ENCODE results near the gene ABCB11. TPM values are rescaled to one million over a fixed set of nuclear protein-coding genes. Genes with fewer than 3 reads are reported as not detected.

ABCB11 gene
- total RNA-seq, 1 experiment from 2014 or later: 0.05 TPM

DNA sequence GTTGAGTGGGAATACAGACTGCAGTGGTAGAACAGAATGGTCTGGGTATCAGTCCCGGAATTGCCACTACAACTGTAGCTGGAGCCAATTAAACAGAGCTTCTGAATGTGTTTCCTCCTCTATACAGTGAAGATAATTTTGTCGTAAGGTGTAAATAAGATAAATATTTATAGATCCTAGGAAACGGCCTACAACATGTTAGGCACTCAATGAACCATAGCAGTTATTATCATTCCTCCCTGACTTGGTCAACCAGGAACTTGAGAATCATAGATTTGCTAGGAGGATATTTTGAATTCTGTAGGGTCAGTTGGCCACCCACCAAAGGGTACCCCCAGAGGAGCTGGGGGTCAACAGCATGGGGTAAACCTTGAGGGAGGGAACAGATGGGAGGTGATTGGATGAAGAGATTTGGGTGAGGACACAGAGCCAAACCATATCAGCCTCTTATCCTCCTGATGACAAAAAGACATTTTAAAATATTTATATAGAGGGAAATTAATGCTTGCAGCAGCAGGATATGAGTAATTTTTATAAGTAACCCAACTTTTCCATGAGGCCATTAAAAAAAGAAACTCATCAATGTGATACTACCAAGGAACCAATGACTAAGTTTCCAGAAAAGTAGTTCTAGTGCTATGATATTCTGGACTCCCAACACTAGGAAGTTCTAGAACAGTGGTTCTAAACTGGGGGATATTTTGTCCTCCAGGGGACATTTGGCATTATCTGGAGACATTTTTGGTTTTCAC, 42.3 kb upstream of the ABCB11 start:
- Histone ChIP-seq H3K36me3 (ENCODE audit: control insufficient read depth, insufficient read depth, low read length) (no peaks in the 10 kb centered on the region), H3K4me3 (ENCODE audit: low read depth in 2 of 2, low read length in 2 of 2) (no peak overlapping the region), H3K4me1 (ENCODE audit: control insufficient read depth, insufficient read depth, low read length) (no peaks in the 10 kb centered on the region), H3K27ac (ENCODE audit: low read length) (no peak overlapping the region), H3K9me3 (ENCODE audit: control insufficient read depth, insufficient read depth, low read depth, low read length) (no peaks in the 10 kb centered on the region), H3K27me3 (ENCODE audit: control insufficient read depth, insufficient read depth, low read length) (no peaks in the 10 kb centered on the region)
- BruUV-seq (replicated peaks): no TSS peak
- POLR2A ChIA-PET: no interaction called here
- intact Hi-C loops (cut with micrococcal nuclease; ENCODE audit: unreplicated experiment) (no loop called here), in situ Hi-C loops (cut with HindIII; ENCODE audit: low pct_unique_long_range_greater_than_20kb, low sequenced_read_pairs) (no loop called here)
- no peak for DNase-seq (ENCODE audit: low read depth, low spot score)
- no peak for ATAC-seq
- TF ChIP-seq, protein P1, sequence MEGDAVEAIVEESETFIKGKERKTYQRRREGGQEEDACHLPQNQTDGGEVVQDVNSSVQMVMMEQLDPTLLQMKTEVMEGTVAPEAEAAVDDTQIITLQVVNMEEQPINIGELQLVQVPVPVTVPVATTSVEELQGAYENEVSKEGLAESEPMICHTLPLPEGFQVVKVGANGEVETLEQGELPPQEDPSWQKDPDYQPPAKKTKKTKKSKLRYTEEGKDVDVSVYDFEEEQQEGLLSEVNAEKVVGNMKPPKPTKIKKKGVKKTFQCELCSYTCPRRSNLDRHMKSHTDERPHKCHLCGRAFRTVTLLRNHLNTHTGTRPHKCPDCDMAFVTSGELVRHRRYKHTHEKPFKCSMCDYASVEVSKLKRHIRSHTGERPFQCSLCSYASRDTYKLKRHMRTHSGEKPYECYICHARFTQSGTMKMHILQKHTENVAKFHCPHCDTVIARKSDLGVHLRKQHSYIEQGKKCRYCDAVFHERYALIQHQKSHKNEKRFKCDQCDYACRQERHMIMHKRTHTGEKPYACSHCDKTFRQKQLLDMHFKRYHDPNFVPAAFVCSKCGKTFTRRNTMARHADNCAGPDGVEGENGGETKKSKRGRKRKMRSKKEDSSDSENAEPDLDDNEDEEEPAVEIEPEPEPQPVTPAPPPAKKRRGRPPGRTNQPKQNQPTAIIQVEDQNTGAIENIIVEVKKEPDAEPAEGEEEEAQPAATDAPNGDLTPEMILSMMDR (IDR thresholded peaks at IDR 0.05): no peak
- TF ChIP-seq SIN3A (IDR thresholded peaks at IDR 0.05; ENCODE audit: borderline replicate concordance, insufficient read depth, low read depth, low read length): no peak
- TF ChIP-seq, protein P2, sequence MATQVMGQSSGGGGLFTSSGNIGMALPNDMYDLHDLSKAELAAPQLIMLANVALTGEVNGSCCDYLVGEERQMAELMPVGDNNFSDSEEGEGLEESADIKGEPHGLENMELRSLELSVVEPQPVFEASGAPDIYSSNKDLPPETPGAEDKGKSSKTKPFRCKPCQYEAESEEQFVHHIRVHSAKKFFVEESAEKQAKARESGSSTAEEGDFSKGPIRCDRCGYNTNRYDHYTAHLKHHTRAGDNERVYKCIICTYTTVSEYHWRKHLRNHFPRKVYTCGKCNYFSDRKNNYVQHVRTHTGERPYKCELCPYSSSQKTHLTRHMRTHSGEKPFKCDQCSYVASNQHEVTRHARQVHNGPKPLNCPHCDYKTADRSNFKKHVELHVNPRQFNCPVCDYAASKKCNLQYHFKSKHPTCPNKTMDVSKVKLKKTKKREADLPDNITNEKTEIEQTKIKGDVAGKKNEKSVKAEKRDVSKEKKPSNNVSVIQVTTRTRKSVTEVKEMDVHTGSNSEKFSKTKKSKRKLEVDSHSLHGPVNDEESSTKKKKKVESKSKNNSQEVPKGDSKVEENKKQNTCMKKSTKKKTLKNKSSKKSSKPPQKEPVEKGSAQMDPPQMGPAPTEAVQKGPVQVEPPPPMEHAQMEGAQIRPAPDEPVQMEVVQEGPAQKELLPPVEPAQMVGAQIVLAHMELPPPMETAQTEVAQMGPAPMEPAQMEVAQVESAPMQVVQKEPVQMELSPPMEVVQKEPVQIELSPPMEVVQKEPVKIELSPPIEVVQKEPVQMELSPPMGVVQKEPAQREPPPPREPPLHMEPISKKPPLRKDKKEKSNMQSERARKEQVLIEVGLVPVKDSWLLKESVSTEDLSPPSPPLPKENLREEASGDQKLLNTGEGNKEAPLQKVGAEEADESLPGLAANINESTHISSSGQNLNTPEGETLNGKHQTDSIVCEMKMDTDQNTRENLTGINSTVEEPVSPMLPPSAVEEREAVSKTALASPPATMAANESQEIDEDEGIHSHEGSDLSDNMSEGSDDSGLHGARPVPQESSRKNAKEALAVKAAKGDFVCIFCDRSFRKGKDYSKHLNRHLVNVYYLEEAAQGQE (IDR thresholded peaks at IDR 0.05; ENCODE audit: insufficient read depth in 1 of 2, low read depth in 2 of 2, low read length in 1 of 2): no peak
- no peak for TF ChIP-seq TCF7L2 (IDR thresholded peaks at IDR 0.05; ENCODE audit: low read depth, low read length)
- no peak for TF ChIP-seq POLR2AphosphoS5 (IDR thresholded peaks at IDR 0.05; ENCODE audit: low read depth, low read length)
- CTCF ChIA-PET: no interaction called here

- TF ChIP-seq, protein P2 (IDR thresholded peaks at IDR 0.05; ENCODE audit: insufficient read depth in 1 of 2, low read depth in 2 of 2, low read length in 1 of 2): no peak
- TF ChIP-seq POLR2AphosphoS5 (IDR thresholded peaks at IDR 0.05; ENCODE audit: low read depth, low read length) (no peak), SIN3A (IDR thresholded peaks at IDR 0.05; ENCODE audit: borderline replicate concordance, insufficient read depth, low read depth, low read length) (no peak), TCF7L2 (IDR thresholded peaks at IDR 0.05; ENCODE audit: low read depth, low read length) (no peak)
- TF ChIP-seq, protein P1 (IDR thresholded peaks at IDR 0.05): no peak
- in situ Hi-C loops (cut with HindIII; ENCODE audit: low pct_unique_long_range_greater_than_20kb, low sequenced_read_pairs): no loop called here
- Histone ChIP-seq H3K36me3 (ENCODE audit: control insufficient read depth, insufficient read depth, low read length) (no peaks in the 10 kb centered on the region), H3K27ac (ENCODE audit: low read length) (no peak overlapping the region), H3K4me1 (ENCODE audit: control insufficient read depth, insufficient read depth, low read length) (no peaks in the 10 kb centered on the region), H3K4me3 (ENCODE audit: low read depth in 2 of 2, low read length in 2 of 2) (no peak overlapping the region), H3K27me3 (ENCODE audit: control insufficient read depth, insufficient read depth, low read length) (no peaks in the 10 kb centered on the region), H3K9me3 (ENCODE audit: control insufficient read depth, insufficient read depth, low read depth, low read length) (no peaks in the 10 kb centered on the region)
- no TSS peak for BruUV-seq (replicated peaks)
- no peak for ATAC-seq
- ChIA-PET POLR2A (no interaction called here), CTCF (no interaction called here)
- intact Hi-C loops (cut with micrococcal nuclease; ENCODE audit: unreplicated experiment): no loop called here
- no peak for DNase-seq (ENCODE audit: low read depth, low spot score)
Measured at GRCh38 chr2:169072163-169072925, 41.2 kb upstream of the ABCB11 start.
